Thyroid gland (tissue), 4 donors: ENCODE results near the gene PPARG. TPM values are rescaled to one million over a fixed set of nuclear protein-coding genes. Genes with fewer than 3 reads are reported as not detected.

Experiments
- DNase-seq, 2 donors: peaks; one replicate each; pipeline ENCODE4 v3.0.0-alpha.2; 2019
- H3K27ac ChIP-seq, 3 donors: fragments of 200-600 bp; sonication (generic); 1 replicate in 2 of 3; 2 replicates in 1 of 3; pipeline ENCODE4 v1.5.1; 2016 to 2019; ENCODE audit warnings: mild to moderate bottlenecking in 1 of 3, moderate library complexity in 1 of 3
- H3K27me3 ChIP-seq: fragments of 200-600 bp; sonication (generic); one replicate; pipeline ENCODE4 v1.5.1; 2019
- H3K36me3 ChIP-seq, 2 donors: fragments of 200-600 bp; sonication (generic); one replicate each; pipeline ENCODE4 v1.5.1; 2016 to 2019
- H3K4me1 ChIP-seq, 2 donors: fragments of 200-600 bp; sonication (generic); one replicate each; pipeline ENCODE4 v1.5.1; 2017 to 2019
- H3K4me3 ChIP-seq, 3 donors: fragments of 200-600 bp; sonication (generic); replicated peaks in 1 of 3; 1 replicate in 2 of 3; 2 replicates in 1 of 3; pipeline ENCODE4 v1.5.1; 2016; ENCODE audit warnings: mild to moderate bottlenecking in 1 of 3
- H3K9me3 ChIP-seq: fragments of 200-600 bp; sonication (generic); one replicate; pipeline ENCODE4 v1.5.1; 2017
- POLR2A ChIP-seq, 2 donors: fragments of 450-650 bp; IDR thresholded peaks; one replicate each; pipeline ENCODE4 v1.6.1; 2017; ENCODE audit warnings: antibody characterized with exemption in 2 of 2, mild to moderate bottlenecking in 2 of 2, moderate library complexity in 1 of 2
- WGBS, 2 donors: methylation state at CpG; one replicate each; pipeline ENCODE4 v1.1.5; 2017; 5-methylcytosine and 5-hydroxymethylcytosine counted together
- intact Hi-C: fragments of 100-400 bp; cut with DNase I; formaldehyde crosslinking; loops from one replicate; pipeline ENCODE4 v1.15.1; 2023
- total RNA-seq, 4 donors: library from RNA; depleted of rRNA; stranded (reverse); fragments of >200 nt; gene quantifications; one replicate each; pipeline ENCODE4 v1.2.3, GENCODE V29; 2016
- TF ChIP-seq, protein P1 (sequence below), 6 experiments: fragments of 200-600 bp in 3 of 6; fragments of 450-650 bp in 3 of 6; sonication (generic) in 3 of 6; IDR thresholded peaks; one replicate each; pipeline ENCODE4 v1.5.1; 2016 to 2019; ENCODE audit warnings: antibody characterized with exemption in 6 of 6, mild to moderate bottlenecking in 2 of 6, inconsistent platforms in 1 of 6, moderate library complexity in 1 of 6

The PPARG gene
- total RNA-seq, 4 donors from 2014 or later, result 20.0 to 27.3 (median 23.7) TPM

DNA sequence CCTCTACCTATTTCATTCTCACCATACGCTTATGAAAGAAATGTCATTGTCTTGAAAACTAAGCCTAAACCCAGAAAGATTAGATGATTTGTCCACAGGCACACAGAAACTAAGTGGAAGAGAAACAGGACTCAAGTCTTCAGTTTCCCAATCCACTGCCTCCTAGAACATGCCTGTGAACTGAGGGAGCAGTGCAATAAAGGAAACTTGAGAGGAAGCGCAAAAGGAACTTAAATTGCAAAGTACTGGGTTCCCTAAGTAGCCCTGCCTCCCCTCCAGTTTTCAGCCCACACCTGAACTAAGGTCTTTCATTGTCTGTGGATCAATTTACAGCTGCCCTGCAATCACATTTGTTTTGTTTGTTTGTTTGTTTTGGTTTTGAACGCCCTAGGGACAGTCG, 138.7 kb downstream of the PPARG start:
- no peak for TF ChIP-seq POLR2A (IDR thresholded peaks at IDR 0.05)
- TF ChIP-seq, protein P1, sequence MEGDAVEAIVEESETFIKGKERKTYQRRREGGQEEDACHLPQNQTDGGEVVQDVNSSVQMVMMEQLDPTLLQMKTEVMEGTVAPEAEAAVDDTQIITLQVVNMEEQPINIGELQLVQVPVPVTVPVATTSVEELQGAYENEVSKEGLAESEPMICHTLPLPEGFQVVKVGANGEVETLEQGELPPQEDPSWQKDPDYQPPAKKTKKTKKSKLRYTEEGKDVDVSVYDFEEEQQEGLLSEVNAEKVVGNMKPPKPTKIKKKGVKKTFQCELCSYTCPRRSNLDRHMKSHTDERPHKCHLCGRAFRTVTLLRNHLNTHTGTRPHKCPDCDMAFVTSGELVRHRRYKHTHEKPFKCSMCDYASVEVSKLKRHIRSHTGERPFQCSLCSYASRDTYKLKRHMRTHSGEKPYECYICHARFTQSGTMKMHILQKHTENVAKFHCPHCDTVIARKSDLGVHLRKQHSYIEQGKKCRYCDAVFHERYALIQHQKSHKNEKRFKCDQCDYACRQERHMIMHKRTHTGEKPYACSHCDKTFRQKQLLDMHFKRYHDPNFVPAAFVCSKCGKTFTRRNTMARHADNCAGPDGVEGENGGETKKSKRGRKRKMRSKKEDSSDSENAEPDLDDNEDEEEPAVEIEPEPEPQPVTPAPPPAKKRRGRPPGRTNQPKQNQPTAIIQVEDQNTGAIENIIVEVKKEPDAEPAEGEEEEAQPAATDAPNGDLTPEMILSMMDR (IDR thresholded peaks at IDR 0.05), result no peak
- no peaks in the 10 kb centered on the region for H3K9me3 ChIP-seq
- no peak for DNase-seq
- H3K36me3 ChIP-seq, result no peaks in the 10 kb centered on the region
- WGBS, 2 donors, result 76 to 79% methylated on average over 4 of the region's 4 CpGs
- no peaks in the 10 kb centered on the region for H3K27me3 ChIP-seq
- no peak overlapping the region for H3K27ac ChIP-seq
- peaks cover 0 to 6% of the 10 kb centered on the region in 2 donors for H3K4me1 ChIP-seq
- intact Hi-C loops, result no loop called here
- H3K4me3 ChIP-seq, result no peak overlapping the region

GRCh38 chr3:12428126-12428525, 139.3 kb downstream of the PPARG start:
- Histone ChIP-seq H3K9me3 (no peaks in the 10 kb centered on the region), H3K27ac (no peak overlapping the region), H3K4me3 (no peak overlapping the region), H3K36me3 (no peaks in the 10 kb centered on the region), H3K4me1 (peaks cover 0 to 6% of the 10 kb centered on the region in 2 donors), H3K27me3 (no peaks in the 10 kb centered on the region)
- 62 to 69% methylated on average over 5 of the region's 5 CpGs for WGBS, 2 donors
- intact Hi-C loops, result no loop called here
- DNase-seq, result no peak
- TF ChIP-seq, protein P1 (IDR thresholded peaks at IDR 0.05), result no peak
- TF ChIP-seq POLR2A (IDR thresholded peaks at IDR 0.05), result no peak

- WGBS, 2 donors, result 51 to 70% methylated on average over 5 of the region's 5 CpGs
- Histone ChIP-seq H3K4me1 (no peaks in the 10 kb centered on the region), H3K27me3 (no peaks in the 10 kb centered on the region), H3K27ac (no peak overlapping the region), H3K4me3 (no peak overlapping the region), H3K9me3 (no peaks in the 10 kb centered on the region), H3K36me3 (no peaks in the 10 kb centered on the region)
- peak in 1 of 2 donors; percentile 12 for DNase-seq
- TF ChIP-seq, protein P1 (IDR thresholded peaks at IDR 0.05), result no peak
- TF ChIP-seq POLR2A (IDR thresholded peaks at IDR 0.05), result no peak
- intact Hi-C loops, result no loop called here
These were observed 141.2 kb downstream of the PPARG start for GRCh38 chr3:12430086-12430485.

DNA sequence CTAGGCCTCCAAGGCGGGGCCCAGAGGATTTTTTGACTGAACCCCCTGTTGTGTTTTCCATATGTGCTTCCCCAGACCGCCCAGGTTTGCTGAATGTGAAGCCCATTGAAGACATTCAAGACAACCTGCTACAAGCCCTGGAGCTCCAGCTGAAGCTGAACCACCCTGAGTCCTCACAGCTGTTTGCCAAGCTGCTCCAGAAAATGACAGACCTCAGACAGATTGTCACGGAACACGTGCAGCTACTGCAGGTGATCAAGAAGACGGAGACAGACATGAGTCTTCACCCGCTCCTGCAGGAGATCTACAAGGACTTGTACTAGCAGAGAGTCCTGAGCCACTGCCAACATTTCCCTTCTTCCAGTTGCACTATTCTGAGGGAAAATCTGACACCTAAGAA, 145.0 kb downstream of the PPARG start:
- WGBS, 2 donors, result 91 to 93% methylated on average over 6 of the region's 6 CpGs
- no peak for TF ChIP-seq POLR2A (IDR thresholded peaks at IDR 0.05)
- TF ChIP-seq, protein P1 (IDR thresholded peaks at IDR 0.05), result no peak
- Histone ChIP-seq H3K9me3 (no peaks in the 10 kb centered on the region), H3K36me3 (no peaks in the 10 kb centered on the region), H3K27me3 (no peaks in the 10 kb centered on the region), H3K27ac (no peak overlapping the region), H3K4me3 (no peak overlapping the region), H3K4me1 (no peaks in the 10 kb centered on the region)
- intact Hi-C loops, result no loop called here
- no peak for DNase-seq

- no peak for TF ChIP-seq POLR2A (IDR thresholded peaks at IDR 0.05)
- TF ChIP-seq, protein P1 (IDR thresholded peaks at IDR 0.05), result no peak
- DNase-seq, result no peak
- Histone ChIP-seq H3K4me3 (no peak overlapping the region), H3K4me1 (peaks cover 0 to 6% of the 10 kb centered on the region in 2 donors), H3K9me3 (no peaks in the 10 kb centered on the region), H3K27ac (peak overlapping the region in 2 of 3 donors; percentile 10 to 22), H3K27me3 (no peaks in the 10 kb centered on the region), H3K36me3 (no peaks in the 10 kb centered on the region)
- 73 to 77% methylated on average over 12 of the region's 12 CpGs for WGBS, 2 donors
- intact Hi-C loops, result no loop called here
These were observed 147.8 kb downstream of the PPARG start for GRCh38 chr3:12436514-12437220.
